ENCODE data around the gene CRYGC.

DNA sequence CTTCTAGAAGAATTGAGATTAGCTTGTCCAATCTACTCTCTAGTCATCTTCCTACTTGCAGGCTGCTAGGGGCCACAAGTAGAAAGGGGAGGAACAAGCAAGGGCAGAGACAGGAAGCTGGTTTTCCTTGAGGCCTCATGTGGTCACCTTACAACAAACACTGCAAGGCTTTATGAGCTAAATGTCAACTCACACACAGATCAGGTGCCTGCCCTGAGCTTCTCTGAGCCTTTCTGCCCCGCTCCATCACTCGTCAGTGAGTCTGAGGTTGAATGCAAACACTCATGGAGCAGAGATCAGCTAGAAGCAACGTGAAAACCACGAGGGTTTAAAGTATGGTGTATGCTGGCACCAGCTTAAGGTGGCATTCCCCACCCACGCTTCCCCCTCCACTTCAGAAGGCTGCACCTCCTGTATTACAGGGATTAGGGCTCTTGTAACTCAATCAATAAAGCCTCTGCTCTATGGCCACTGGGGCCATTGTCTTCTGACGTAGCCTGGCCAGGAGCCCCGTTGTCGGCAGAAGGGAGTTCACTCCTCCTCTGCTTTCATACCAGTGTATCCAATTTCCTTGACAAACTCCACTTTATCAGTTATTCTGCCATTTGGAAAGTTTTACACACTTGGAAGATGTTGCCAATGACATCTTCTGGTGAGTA, 5.4 kb upstream of the CRYGC start:
- TF ChIP-seq POLR2A (IDR thresholded peaks at IDR 0.05), result no peak
- TF ChIP-seq, protein P1, sequence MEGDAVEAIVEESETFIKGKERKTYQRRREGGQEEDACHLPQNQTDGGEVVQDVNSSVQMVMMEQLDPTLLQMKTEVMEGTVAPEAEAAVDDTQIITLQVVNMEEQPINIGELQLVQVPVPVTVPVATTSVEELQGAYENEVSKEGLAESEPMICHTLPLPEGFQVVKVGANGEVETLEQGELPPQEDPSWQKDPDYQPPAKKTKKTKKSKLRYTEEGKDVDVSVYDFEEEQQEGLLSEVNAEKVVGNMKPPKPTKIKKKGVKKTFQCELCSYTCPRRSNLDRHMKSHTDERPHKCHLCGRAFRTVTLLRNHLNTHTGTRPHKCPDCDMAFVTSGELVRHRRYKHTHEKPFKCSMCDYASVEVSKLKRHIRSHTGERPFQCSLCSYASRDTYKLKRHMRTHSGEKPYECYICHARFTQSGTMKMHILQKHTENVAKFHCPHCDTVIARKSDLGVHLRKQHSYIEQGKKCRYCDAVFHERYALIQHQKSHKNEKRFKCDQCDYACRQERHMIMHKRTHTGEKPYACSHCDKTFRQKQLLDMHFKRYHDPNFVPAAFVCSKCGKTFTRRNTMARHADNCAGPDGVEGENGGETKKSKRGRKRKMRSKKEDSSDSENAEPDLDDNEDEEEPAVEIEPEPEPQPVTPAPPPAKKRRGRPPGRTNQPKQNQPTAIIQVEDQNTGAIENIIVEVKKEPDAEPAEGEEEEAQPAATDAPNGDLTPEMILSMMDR (IDR thresholded peaks at IDR 0.05), result no peak

Measured in esophagus squamous epithelium (tissue), 4 donors.